Urinary bladder (tissue), 4 donors: ENCODE results near the gene CORO2B. TPM values are rescaled to one million over a fixed set of nuclear protein-coding genes. Genes with fewer than 3 reads are reported as not detected.
"Not testable (repeated sequence)": the region's sequence is repeated elsewhere in the genome, so short reads cannot be mapped to it uniquely, and the experiment has no call there.

ENCODE experiments used
- DNase-seq: peaks from one replicate; pipeline ENCODE4 v3.0.0-alpha.2; 2015; ENCODE audit errors: extremely low spot score
- H3K27ac ChIP-seq: one replicate; pipeline ENCODE4 v1.5.1; 2013; ENCODE audit warnings: low read depth, mild to moderate bottlenecking, moderate library complexity
- H3K36me3 ChIP-seq: one replicate; pipeline ENCODE4 v1.6.1; 2013; ENCODE audit warnings: mild to moderate bottlenecking, moderate library complexity; ENCODE audit not compliant: insufficient read depth
- H3K4me1 ChIP-seq: one replicate; pipeline ENCODE4 v1.6.1; 2013; ENCODE audit warnings: mild to moderate bottlenecking, moderate library complexity; ENCODE audit not compliant: insufficient read depth
- H3K4me3 ChIP-seq: one replicate; pipeline ENCODE4 v1.5.1; 2013; ENCODE audit warnings: low read depth, low read length
- WGBS: extraction: QIAGEN DNeasy Blood & Tissue Kit; methylation state at CpG from one replicate; pipeline ENCODE4 v1.1.7; 2013; 5-methylcytosine and 5-hydroxymethylcytosine counted together
- polyA plus RNA-seq: library from polyadenylated mRNA; stranded (reverse); fragments of 200-250 nt; gene quantifications from one replicate; pipeline ENCODE4 v1.2.3, GENCODE V29; 2013
- total RNA-seq: library from RNA; depleted of rRNA; stranded (reverse); fragments of >200 nt; gene quantifications from one replicate; pipeline ENCODE4 v1.2.3, GENCODE V29; 2014
- donor health status: healthy with polysubstance abuse.
- donor health status: healthy.

Gene CORO2B
- total and polyA plus RNA-seq, 2 donors, result 4.2 to 6.4 TPM

GRCh38 chr15:68642491-68642845 lies 63.7 kb downstream of the CORO2B start:
- H3K36me3 ChIP-seq, result no peaks in the 10 kb centered on the region
- no peaks in the 10 kb centered on the region for H3K4me1 ChIP-seq
- H3K4me3 ChIP-seq, result no peak overlapping the region
- no peak for DNase-seq
- 88% methylated on average over 5 of the region's 5 CpGs for WGBS
- H3K27ac ChIP-seq, result no peak overlapping the region

- DNase-seq, result no peak
- 95% methylated on average over 5 of the region's 5 CpGs for WGBS
- Histone ChIP-seq H3K27ac (no peak overlapping the region), H3K4me1 (no peaks in the 10 kb centered on the region), H3K4me3 (no peak overlapping the region), H3K36me3 (no peaks in the 10 kb centered on the region)
Observed at GRCh38 chr15:68643216-68643830, 64.5 kb downstream of the CORO2B start.

DNA sequence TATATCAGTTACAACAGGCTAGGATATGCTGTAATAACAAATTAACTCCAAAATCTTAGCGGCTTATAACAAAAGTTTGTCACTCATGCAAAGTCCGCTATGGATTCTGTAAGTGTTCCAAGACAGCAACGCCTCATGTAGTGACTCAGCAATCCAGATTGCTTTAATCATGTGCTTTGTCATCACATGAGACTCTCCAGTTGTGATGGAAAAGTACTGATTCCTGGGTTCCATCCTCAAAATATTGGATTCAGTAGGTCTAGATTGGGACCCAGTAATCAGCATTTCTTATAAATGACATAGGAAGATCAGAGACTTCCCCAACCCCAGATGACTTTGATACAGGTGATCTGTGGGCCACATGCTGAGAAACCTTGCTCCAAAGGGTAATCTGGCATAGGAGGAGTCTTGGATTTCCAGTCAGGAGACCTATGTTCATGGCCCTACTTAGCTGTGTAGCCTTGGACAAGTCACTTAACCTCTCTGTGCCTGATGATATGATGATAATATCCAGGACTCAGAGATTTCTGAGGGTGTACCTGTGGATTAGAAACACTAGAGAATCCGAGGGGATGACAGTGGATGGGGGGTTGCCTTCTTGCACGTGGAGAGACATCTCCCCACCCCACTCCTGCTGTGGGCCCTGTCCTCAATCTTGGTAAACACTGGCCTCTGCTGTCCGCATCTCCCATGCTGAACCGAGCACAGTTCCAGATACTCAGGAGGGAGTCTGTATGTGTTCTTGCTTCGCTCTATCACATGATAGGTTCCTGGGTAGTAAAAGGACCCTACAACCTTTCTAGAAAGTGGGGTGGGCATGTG lies 65.5 kb downstream of the CORO2B start:
- WGBS, result 84% methylated on average over 8 of the region's 8 CpGs
- no peak for DNase-seq
- no peak overlapping the region for H3K27ac ChIP-seq
- H3K4me1 ChIP-seq, result no peaks in the 10 kb centered on the region
- no peak overlapping the region for H3K4me3 ChIP-seq
- H3K36me3 ChIP-seq, result no peaks in the 10 kb centered on the region

- no peaks in the 10 kb centered on the region for H3K36me3 ChIP-seq
- DNase-seq, result no peak
- no peaks in the 10 kb centered on the region for H3K4me1 ChIP-seq
- H3K4me3 ChIP-seq, result no peak overlapping the region
- 91% methylated on average over 17 of the region's 17 CpGs for WGBS
- no peak overlapping the region for H3K27ac ChIP-seq
Observed at GRCh38 chr15:68644996-68645395, 66.2 kb downstream of the CORO2B start.

DNA sequence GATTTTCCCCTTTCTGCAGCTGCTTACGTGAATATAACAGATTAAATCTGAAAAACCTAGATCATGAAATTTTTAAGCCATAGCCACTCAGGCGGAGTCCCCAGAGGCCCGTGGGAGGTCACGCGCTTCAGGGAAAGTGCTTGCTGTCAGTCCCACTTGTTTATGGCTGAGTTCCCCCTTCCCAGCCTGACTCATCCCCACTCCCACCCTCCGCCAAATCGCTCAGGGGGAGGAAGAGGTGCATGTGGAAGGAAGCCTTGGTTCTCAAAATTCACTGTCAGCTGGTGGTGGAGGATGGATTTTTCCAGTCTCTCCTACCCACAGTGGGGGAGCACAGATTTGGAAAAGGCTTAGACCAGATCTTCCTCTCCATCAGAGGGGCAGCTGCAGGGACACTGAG lies 67.4 kb downstream of the CORO2B start:
- 73% methylated on average over 7 of the region's 7 CpGs for WGBS
- no peak overlapping the region for H3K4me3 ChIP-seq
- no peaks in the 10 kb centered on the region for H3K4me1 ChIP-seq
- DNase-seq, result no peak
- no peak overlapping the region for H3K27ac ChIP-seq
- no peaks in the 10 kb centered on the region for H3K36me3 ChIP-seq

- Histone ChIP-seq H3K4me1 (no peaks in the 10 kb centered on the region), H3K27ac (no peak overlapping the region), H3K36me3 (no peaks in the 10 kb centered on the region), H3K4me3 (no peak overlapping the region)
- 92% methylated on average over 5 of the region's 5 CpGs for WGBS
- no peak for DNase-seq
Observed at GRCh38 chr15:68646696-68647095, 67.9 kb downstream of the CORO2B start.

- H3K4me1 ChIP-seq, H3K36me3 ChIP-seq, H3K4me3 ChIP-seq, DNase-seq, H3K27ac ChIP-seq: not testable (repeated sequence)
- WGBS, result 97% methylated on average over 13 of the region's 13 CpGs
Observed at GRCh38 chr15:68647361-68647760, 68.6 kb downstream of the CORO2B start.

DNA sequence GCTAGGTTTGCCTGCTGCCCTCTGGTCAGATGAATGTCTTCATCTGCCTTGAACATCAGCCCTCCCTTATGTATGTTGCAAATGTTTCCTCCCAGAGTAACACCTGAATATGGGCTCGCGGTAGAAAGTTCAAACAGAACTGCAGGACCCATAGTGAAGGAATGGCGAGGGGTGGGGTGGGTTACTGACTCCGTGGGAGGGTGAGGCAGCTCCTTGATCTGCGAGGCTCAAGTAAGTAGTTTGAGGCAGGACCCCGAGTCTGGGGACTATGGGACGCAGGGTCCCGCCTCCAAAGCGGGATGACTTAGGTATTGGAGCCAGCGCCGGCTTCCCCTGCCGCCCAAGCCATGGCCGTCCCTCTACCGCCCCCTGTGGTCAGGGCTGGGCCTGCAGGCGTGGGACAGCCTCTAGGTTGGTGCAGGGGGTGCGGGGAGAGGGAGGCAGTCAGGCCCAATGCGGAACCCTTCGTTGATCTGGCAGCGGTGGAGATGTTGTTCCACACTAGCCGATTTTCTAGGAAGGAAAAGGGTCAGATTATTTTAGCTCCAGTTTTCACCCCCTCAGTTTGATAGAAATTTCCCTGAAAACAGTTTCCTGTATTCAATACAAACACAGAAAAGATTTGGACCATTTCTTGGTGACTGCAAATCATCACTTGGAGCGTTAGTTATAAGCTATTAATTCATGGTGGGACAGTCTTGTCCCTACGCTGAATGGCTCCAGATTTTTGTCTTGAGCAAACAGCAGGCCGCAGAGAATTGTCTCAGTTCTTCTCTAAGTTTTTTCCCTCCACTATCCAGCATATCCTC lies 72.3 kb downstream of the CORO2B start:
- 65% methylated on average over 23 of the region's 23 CpGs for WGBS
- Histone ChIP-seq H3K36me3 (no peaks in the 10 kb centered on the region), H3K4me3 (no peak overlapping the region), H3K27ac (no peak overlapping the region), H3K4me1 (no peaks in the 10 kb centered on the region)
- DNase-seq, result no peak

DNA sequence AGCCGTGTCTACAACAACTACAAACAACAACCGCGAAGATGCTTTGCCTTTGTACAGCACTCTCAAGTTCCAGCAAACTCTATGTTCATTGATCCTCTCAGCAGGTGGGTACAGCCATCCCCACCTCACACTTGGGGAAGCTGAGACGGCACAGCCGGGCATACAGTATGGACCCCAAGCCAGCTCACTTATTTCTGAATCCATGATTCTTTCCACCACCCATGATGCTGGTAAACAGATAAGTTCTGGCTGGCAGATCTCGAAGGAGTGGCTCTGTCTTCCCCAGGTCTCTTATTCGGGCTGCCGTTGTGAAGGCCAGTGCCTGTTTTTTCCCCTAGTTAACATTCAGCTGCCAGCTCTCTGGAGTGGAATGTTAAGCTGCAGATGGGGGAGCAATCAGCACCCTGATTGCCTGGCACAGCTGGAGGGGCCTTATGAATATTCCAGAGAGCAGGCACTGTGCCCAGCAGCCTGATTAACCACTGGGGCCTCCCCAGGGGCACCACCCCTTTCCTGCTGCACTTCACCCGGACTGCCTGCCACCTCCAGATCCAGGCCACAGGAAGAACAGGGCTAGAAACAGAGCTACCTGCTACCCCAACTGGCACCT lies 73.2 kb downstream of the CORO2B start:
- H3K27ac ChIP-seq, result no peak overlapping the region
- no peak for DNase-seq
- no peak overlapping the region for H3K4me3 ChIP-seq
- no peaks in the 10 kb centered on the region for H3K4me1 ChIP-seq
- no peaks in the 10 kb centered on the region for H3K36me3 ChIP-seq
- WGBS, result 74% methylated on average over 9 of the region's 9 CpGs

DNA sequence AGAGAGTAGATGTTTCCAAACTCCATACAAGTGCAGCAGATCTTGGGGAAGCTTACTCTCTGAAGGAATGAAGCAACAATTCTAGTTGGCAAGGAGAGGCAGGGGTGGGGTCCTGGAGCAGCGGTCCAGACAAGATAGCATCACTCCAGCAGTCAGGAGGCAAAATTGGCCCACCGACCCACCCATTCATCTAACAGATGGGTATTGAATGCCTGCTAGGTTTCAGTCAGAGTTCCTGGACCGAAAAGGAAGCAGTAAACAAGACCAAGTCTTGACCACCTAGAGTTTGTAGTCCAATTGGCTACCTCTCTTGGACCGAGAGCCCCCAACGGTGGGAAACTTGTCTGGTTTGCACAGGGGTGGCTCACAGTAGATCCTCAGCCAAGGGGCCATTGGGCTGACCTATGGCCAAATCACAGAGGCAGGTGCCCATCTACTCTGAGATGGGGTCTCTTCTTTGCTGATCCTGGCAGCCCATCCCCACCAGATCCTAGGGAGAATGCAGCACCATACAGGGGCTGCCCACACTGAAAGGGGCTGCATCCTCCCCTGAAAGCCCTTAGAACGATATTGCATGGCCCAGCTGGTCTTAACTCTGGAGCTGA lies 74.3 kb downstream of the CORO2B start:
- H3K36me3 ChIP-seq, result no peaks in the 10 kb centered on the region
- DNase-seq, result no peak
- no peak overlapping the region for H3K4me3 ChIP-seq
- WGBS, result 87% methylated on average over 6 of the region's 6 CpGs
- no peak overlapping the region for H3K27ac ChIP-seq
- no peaks in the 10 kb centered on the region for H3K4me1 ChIP-seq

GRCh38 chr15:68653801-68654200 lies 75.0 kb downstream of the CORO2B start:
- WGBS, result 86% methylated on average over 6 of the region's 6 CpGs
- Histone ChIP-seq H3K27ac (no peak overlapping the region), H3K4me1 (no peaks in the 10 kb centered on the region), H3K4me3 (no peak overlapping the region), H3K36me3 (no peaks in the 10 kb centered on the region)
- no peak for DNase-seq

DNA sequence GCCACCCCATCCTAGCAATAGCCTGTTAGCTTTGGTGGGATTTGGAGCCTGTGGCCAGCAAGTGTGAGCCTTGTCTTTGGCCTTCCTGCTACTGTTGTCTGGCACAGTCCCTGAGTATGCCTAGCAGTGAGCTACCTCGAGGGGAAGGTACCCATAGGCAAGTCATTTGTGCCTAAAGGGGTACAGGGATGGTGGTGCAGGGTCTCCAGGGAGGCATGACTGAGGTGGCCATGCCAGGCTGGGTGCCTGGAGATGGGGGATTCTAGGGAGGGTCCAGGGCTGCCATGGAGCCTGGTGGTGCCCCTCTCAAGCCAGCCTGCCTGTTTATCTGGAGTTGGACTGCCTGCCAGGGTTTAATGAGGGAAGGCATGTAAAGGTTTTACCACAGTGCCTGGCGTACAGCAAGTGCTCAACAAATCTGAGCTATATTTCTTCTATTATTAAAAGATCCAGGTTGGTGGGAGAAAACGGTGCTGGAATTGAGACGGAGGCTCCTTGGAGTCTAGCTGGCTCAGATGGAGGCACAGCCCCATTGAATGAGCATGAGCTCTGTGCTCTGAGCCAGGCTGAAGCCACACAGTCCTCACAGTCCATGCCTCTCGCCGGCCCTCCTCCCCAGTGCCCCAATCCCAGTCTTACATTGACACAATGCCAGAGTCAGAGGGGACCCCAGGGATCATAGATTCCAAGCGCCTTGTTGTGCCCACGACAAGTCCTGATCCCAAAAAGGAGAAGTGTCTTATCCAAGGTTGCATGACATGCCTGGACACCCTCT lies 76.2 kb downstream of the CORO2B start:
- 88% methylated on average over 8 of the region's 8 CpGs for WGBS
- H3K4me1 ChIP-seq, result no peaks in the 10 kb centered on the region
- DNase-seq, result no peak
- H3K27ac ChIP-seq, result no peak overlapping the region
- H3K4me3 ChIP-seq, result no peak overlapping the region
- no peaks in the 10 kb centered on the region for H3K36me3 ChIP-seq
